Thymus (tissue), 11 donors: ENCODE results near the gene MOV10L1. TPM values are rescaled to one million over a fixed set of nuclear protein-coding genes. Genes with fewer than 3 reads are reported as not detected.
A peak's percentile ranks its signal among the peaks of the same experiment; 100 is the strongest.
"Not testable (repeated sequence)": the region's sequence is repeated elsewhere in the genome, so short reads cannot be mapped to it uniquely, and the experiment has no call there.

ENCODE experiments used
- DNase-seq, 9 donors: peaks; one replicate each; pipeline ENCODE4 v3.0.0-alpha.2; 2013; ENCODE audit warnings: low spot score in 9 of 9, low read depth in 6 of 9, missing footprints in 1 of 9
- H3K27ac ChIP-seq, 2 donors: one replicate each; pipeline ENCODE4 v1.5.1; 2013; ENCODE audit warnings: control low read depth in 1 of 2, low read depth in 1 of 2, low read length in 1 of 2, mild to moderate bottlenecking in 1 of 2, moderate library complexity in 1 of 2
- H3K27me3 ChIP-seq, 2 donors: one replicate each; pipeline ENCODE4 v1.5.1; 2013; ENCODE audit warnings: low read length in 1 of 2; ENCODE audit not compliant: control insufficient read depth in 2 of 2, insufficient read depth in 1 of 2
- H3K36me3 ChIP-seq, 2 donors: one replicate each; pipeline ENCODE4 v1.5.1; 2013; ENCODE audit warnings: low read length in 1 of 2, mild to moderate bottlenecking in 1 of 2, moderate library complexity in 1 of 2; ENCODE audit not compliant: control insufficient read depth in 2 of 2, insufficient read depth in 2 of 2
- H3K4me1 ChIP-seq, 2 donors: one replicate each; pipeline ENCODE4 v1.5.1; 2013; ENCODE audit warnings: low read length in 2 of 2; ENCODE audit not compliant: control insufficient read depth in 2 of 2, insufficient read depth in 2 of 2
- H3K4me3 ChIP-seq, 2 donors: one replicate each; pipeline ENCODE4 v1.5.1; 2013; ENCODE audit warnings: low read length in 2 of 2, control low read depth in 1 of 2, mild to moderate bottlenecking in 1 of 2
- H3K9me3 ChIP-seq, 2 donors: one replicate each; pipeline ENCODE4 v1.5.1; 2013; ENCODE audit warnings: low read length in 1 of 2, mild to moderate bottlenecking in 1 of 2; ENCODE audit not compliant: control insufficient read depth in 2 of 2, insufficient read depth in 1 of 2
- WGBS: extraction: QIAGEN DNeasy Blood & Tissue Kit; methylation state at CpG from one replicate; pipeline ENCODE4 v1.1.7; 2013; 5-methylcytosine and 5-hydroxymethylcytosine counted together
- polyA plus RNA-seq: library from polyadenylated mRNA; stranded (reverse); fragments of 200-250 nt; gene quantifications from one replicate; pipeline ENCODE4 v1.2.3, GENCODE V29; 2013
- total RNA-seq: library from RNA; stranded (reverse); fragments of 120-200 nt; gene quantifications from one replicate; pipeline ENCODE4 v1.2.4, GENCODE V29; 2013
- donor health status: healthy.

MOV10L1 gene
- total and polyA plus RNA-seq, 2 donors = 0.14 to 0.32 TPM

DNA sequence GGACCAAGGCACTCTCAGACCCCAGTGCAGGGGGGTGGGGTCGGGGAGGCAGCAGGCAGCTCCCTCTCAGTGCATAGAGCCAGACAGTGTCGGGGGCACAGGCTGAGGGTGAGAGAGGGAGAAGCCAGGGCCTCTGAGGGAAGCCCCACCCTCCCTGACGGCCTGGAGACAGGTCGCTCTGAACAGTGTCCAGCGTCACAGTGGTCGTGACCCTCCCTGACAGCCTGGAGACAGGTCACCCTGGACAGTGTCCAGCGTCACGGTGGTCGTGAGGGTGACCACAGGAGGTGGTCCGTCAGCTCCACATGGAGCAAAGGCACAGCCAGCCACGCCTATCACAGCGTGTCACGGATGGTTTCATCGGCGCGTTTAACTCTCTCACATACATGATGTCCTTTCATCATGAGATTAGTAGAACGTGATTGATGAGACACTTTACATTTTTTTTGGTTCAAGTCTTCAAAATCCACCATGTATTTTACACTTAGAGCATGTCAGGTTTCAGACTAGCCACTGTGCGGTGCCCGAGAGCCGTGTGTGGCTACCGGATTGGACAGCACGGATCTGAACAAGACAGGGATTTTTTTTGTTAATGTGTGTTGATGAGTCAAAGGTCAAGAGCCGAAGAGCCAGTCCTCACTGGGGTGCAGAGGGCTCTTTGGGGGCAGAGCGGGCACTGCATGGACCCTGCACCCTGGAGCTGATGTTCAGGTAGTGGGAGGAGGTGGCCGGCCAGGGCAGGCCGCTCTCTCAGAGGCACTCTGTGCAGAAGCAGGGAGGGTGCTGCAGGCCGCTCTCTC lies 56.8 kb downstream of the MOV10L1 start:
- H3K36me3 ChIP-seq = no peaks in the 10 kb centered on the region
- 90% methylated on average over 27 of the region's 27 CpGs for WGBS
- no peak overlapping the region for H3K4me3 ChIP-seq
- H3K9me3 ChIP-seq = no peaks in the 10 kb centered on the region
- DNase-seq = no peak
- peaks cover 0 to 2% of the 10 kb centered on the region in 2 donors for H3K27me3 ChIP-seq
- no peak overlapping the region for H3K27ac ChIP-seq
- no peaks in the 10 kb centered on the region for H3K4me1 ChIP-seq

DNA sequence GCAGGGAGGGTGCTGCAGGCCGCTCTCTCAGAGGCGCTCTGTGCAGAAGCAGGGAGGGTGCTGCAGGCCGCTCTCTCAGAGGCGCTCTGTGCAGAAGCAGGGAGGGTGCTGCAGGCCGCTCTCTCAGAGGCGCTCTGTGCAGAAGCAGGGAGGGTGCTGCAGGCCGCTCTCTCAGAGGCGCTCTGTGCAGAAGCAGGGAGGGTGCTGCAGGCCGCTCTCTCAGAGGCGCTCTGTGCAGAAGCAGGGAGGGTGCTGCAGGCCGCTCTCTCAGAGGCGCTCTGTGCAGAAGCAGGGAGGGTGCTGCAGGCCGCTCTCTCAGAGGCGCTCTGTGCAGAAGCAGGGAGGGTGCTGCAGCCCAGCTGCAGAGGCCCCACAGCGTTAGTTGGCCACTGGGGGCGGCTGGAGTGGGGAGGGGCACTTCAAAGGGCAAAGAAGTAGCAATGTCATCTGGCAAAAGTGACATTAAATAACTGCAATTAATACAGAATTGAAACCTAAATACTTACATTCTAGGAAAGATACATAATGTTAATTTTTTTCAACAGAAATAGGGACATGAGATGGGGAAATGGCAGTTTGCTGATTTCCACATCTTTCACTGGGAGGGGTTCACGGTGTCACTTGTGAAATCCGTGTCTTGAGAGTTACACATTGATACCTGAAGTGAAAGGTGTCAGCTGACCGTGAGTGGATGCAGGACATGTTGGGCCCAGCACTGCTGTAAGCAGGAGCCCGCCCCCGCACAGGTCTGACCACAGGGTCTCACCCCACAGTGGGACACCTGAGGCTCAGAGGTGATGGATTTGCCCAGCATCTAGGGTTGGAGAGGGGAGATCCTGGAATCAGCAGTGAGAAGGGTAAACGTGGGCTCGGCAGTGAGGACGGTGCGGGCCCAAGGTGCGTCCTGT lies 57.7 kb downstream of the MOV10L1 start:
- H3K27me3 ChIP-seq, H3K27ac ChIP-seq, DNase-seq, H3K4me1 ChIP-seq, H3K9me3 ChIP-seq, H3K4me3 ChIP-seq, H3K36me3 ChIP-seq: not testable (repeated sequence)
- WGBS = 92% methylated on average over 15 of the region's 26 CpGs

DNA sequence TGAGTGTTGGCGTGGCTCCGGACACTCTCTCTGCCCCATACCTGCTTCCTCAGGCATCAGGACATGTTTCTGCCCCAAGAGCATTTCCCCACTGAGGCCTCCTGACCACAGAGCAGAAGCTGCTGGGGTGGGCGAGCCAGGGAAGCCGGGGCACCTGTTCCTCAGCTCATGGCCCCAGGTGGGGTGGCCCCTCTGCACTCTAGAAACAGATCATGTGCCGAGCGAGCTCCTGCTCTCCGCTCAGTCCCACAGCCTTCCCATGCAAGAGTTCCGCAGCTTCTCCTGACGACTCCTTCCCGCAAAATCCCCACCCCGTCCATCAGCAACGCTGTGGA lies 58.3 kb downstream of the MOV10L1 start:
- Histone ChIP-seq H3K27ac (no peak overlapping the region), H3K9me3 (no peaks in the 10 kb centered on the region), H3K36me3 (no peaks in the 10 kb centered on the region), H3K4me1 (no peaks in the 10 kb centered on the region), H3K4me3 (no peak overlapping the region), H3K27me3 (peaks cover 0 to 2% of the 10 kb centered on the region in 2 donors)
- whole genome bisulfite sequencing = 87% methylated on average over 12 of the region's 12 CpGs
- no peak for DNase-seq

DNA sequence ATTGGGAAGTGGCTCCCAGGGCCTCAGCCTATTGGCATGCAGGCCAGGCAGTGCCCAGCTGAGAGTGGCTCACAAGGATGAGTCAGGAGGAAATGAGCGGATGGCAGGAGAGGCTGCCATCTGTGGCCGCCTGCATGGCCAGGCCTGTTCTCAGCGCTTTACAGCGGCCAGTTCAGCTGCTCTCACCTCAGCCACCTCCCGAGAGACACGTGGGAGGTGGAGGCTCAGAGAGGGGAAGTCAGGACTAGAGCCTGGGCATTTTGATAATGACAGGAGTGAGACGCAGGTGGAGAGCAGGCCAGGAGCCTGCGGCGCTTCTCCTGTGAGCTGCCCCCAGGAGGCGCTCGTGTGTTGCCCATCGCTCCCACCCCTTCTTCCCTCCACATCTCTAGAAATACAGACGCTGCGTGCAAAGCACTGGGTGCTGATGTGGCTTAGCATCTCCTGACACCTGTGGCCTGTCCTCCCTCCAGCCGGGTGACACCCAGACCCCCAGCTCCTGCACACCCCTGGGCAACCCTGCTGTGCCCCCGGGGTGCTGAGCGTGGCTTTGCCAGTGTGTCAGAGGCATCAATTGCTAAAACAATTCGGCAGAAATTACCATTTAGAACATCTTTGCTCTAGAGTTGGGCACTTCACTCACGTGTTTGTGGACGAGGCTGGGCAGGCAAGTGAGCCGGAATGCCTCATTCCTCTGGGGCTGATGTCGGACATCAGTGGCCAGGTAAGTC lies 59.4 kb downstream of the MOV10L1 start:
- Histone ChIP-seq H3K27ac (no peak overlapping the region), H3K4me3 (no peak overlapping the region), H3K27me3 (peaks cover 0 to 2% of the 10 kb centered on the region in 2 donors), H3K9me3 (no peaks in the 10 kb centered on the region), H3K4me1 (no peaks in the 10 kb centered on the region), H3K36me3 (no peaks in the 10 kb centered on the region)
- 31% methylated on average over 22 of the region's 22 CpGs for WGBS
- DNase-seq = peak; percentile 43 to 88 (median 59)

DNA sequence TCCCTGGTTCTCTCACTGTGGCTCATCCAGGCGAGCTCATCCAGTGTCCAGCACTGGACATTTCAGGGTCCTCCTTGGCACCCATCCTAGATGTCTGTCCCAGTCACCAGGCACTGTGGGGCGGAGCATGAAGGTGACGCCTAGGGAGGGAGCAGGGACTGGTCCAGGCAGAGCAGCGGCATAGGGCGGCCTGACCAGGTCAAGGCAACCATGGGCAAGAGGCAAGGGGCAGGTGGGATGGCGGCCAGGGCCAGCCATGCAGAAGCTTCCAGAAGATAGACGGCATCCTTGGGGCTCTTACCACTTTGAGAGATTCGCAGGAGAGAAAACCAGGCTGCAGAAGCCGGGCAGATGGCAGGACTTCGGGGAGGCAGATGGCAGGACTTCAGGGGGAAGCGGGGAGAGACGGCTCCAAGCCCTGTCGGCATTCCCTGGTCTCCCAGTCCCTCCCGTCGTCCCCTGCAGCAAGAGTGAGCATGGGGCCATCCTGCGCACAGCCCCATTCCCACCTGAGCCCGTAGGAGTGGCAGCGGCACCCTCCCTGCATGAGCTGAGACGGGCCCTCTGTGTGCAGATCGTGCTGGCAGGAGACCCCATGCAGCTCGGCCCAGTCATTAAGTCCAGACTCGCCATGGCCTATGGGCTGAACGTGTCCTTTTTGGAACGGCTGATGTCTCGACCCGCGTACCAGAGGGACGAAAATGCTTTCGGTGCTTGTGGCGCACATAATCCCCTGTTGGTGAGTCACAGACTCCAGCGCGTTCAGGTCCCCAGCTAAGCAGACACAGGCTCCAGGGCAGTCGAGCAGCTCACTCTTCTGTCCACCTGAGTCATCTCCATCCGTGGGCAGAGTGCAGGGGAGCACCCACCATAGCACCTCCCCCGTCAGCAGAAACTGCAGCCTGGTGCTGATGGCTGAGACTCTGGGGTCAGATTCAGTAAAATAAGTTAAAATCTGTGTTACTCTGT lies 60.6 kb downstream of the MOV10L1 start:
- Histone ChIP-seq H3K9me3 (no peaks in the 10 kb centered on the region), H3K27ac (no peak overlapping the region), H3K4me3 (no peak overlapping the region), H3K36me3 (no peaks in the 10 kb centered on the region), H3K4me1 (no peaks in the 10 kb centered on the region), H3K27me3 (peaks cover 0 to 2% of the 10 kb centered on the region in 2 donors)
- no peak for DNase-seq
- WGBS = 97% methylated on average over 35 of the region's 35 CpGs

DNA sequence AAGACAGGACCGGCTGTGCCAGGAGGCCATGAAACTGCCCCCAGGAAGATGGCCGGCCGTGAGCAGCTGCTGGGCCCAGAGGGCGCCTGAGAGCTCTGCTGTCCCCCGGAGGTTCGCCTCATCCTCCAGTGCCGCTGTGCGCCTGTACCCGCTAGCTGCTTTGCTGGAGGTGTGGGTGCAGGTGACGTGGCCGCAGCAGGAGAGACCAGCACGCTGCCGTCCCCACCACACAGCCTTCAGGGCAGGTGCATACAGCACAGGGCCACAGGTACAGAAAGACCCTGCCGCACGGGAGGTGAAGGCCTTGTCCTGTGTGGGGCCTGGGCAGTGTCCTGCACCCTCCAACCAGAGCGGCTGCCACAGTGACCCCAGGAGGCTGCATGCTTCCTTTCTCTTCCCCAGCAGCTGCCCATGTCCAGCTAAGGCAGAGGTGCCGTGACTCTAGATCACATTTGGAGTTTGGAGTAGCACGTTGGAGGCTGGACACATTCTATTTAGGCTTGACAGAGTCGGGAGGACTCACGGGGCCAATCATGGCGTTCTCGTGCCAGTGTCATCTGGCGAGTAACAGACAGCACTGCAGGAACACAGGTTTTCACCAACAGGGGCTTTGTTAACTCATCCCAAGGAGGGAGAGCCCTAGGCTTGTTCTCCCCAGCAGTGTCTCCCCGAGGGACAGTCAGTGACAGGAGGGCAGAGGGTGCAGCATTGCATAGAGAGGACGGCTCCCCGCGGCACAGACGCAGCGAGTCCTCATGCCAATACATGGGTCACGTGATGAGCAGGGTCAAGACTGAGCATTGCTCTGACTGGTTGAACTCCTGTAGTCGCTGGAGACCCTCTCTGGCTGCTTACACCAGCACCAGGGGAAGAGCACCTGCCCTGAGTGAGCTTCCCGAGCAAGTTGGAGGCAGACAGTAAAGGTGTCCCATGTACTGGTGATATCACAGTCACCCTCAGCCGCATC lies 62.0 kb downstream of the MOV10L1 start:
- 94% methylated on average over 33 of the region's 33 CpGs for WGBS
- peaks cover 0 to 2% of the 10 kb centered on the region in 2 donors for H3K27me3 ChIP-seq
- H3K9me3 ChIP-seq = no peaks in the 10 kb centered on the region
- H3K4me1 ChIP-seq = no peaks in the 10 kb centered on the region
- H3K27ac ChIP-seq = no peak overlapping the region
- no peak for DNase-seq
- H3K4me3 ChIP-seq = no peak overlapping the region
- H3K36me3 ChIP-seq = no peaks in the 10 kb centered on the region

DNA sequence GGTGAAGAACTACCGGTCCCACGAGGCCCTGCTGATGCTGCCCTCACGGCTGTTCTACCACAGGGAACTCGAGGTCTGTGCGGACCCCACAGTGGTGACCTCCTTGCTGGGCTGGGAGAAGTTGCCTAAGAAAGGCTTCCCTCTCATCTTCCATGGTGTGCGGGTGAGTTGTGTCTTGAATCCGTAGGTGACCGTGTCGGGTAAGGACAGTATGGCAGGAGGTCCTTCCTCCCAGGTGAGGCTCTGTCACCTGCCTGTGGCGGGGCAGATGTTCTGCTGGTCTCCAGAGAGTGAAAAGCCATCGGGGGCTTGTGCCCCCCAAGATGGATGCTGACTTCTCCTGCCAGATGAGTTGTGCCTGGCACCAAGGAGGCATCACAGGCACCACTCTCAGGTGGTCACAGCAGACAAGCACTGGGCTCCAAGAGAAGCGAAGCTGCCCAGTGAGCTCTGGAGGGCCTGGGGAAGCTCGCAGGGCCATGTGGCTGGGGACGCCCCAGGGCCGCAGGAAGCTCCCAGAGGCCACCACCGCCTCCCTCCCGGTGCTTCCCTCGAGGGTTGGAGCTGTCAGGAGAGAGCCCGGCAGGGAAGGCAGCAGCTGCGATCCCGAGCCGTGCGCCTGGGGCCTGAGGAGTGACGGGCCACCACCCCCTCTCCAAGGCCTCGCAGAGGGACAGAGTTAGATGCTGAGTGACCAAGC lies 63.4 kb downstream of the MOV10L1 start:
- Histone ChIP-seq H3K4me1 (no peaks in the 10 kb centered on the region), H3K27ac (no peak overlapping the region), H3K9me3 (no peaks in the 10 kb centered on the region), H3K27me3 (peaks cover 0 to 8% of the 10 kb centered on the region in 2 donors), H3K36me3 (no peaks in the 10 kb centered on the region), H3K4me3 (no peak overlapping the region)
- 95% methylated on average over 25 of the region's 25 CpGs for WGBS
- DNase-seq = no peak
